Keratinocyte (primary cell): ENCODE data around the gene USP6.

ENCODE experiments used
- EZH2 ChIP-seq: IDR thresholded peaks from one replicate; pipeline ENCODE4 v1.6.1; 2012; ENCODE audit warnings: inconsistent platforms, mild to moderate bottlenecking, low read length, moderate library complexity
- TF ChIP-seq, protein P1 (sequence below), 3 experiments: IDR thresholded peaks in 1 of 3; conservative IDR thresholded peaks in 1 of 3; optimal IDR thresholded peaks in 1 of 3; 2 replicates in 2 of 3; 3 replicates in 1 of 3; pipeline versions ENCODE3 to v1.5.1; 2011; ENCODE audit warnings: low read length in 3 of 3, mild to moderate bottlenecking in 3 of 3, moderate library complexity in 2 of 3, control low read depth in 1 of 3, inconsistent platforms in 1 of 3; ENCODE audit not compliant: insufficient read depth in 2 of 3; ENCODE audit errors: extremely low read depth in 1 of 3

DNA sequence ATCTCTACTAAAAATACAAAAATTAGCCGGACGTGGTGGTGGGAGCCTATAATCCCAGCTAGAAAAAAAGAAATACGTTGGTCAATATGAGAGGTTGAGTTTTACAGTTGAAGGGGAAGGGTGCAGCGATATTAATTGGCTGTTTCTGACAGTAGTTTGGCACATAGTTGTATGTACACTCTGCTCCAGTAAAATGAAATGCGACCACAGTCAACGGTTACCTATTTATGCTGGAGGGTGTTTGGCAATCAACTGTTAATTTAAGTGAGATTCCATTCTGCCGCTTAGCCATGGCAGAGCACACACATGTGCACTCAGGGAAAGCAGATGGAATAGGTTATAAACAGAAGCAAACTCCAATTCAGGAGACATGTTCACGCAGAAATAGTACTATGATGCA, 85.2 kb downstream of the USP6 start:
- TF ChIP-seq, protein P1, sequence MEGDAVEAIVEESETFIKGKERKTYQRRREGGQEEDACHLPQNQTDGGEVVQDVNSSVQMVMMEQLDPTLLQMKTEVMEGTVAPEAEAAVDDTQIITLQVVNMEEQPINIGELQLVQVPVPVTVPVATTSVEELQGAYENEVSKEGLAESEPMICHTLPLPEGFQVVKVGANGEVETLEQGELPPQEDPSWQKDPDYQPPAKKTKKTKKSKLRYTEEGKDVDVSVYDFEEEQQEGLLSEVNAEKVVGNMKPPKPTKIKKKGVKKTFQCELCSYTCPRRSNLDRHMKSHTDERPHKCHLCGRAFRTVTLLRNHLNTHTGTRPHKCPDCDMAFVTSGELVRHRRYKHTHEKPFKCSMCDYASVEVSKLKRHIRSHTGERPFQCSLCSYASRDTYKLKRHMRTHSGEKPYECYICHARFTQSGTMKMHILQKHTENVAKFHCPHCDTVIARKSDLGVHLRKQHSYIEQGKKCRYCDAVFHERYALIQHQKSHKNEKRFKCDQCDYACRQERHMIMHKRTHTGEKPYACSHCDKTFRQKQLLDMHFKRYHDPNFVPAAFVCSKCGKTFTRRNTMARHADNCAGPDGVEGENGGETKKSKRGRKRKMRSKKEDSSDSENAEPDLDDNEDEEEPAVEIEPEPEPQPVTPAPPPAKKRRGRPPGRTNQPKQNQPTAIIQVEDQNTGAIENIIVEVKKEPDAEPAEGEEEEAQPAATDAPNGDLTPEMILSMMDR (optimal IDR thresholded peaks at IDR 0.05 in 1 of 3, IDR thresholded peaks at IDR 0.05 in 1 of 3, conservative IDR thresholded peaks at IDR 0.05 in 1 of 3; ENCODE audit: extremely low read depth in 1 of 3, insufficient read depth in 2 of 3, low read length in 3 of 3), result no peak
- no peak for TF ChIP-seq EZH2
